HG03103 (cell line): Measurements from ENCODE around the gene HEMGN.
"Not testable (repeated sequence)": the region's sequence is repeated elsewhere in the genome, so short reads cannot be mapped to it uniquely, and the experiment has no call there.

Experiments used
- ATAC-seq: cut with Tn5 transposase; IDR thresholded peaks from one replicate; pipeline ENCODE4 v1.9.1; 2021; ENCODE audit warnings: low read depth; ENCODE audit not compliant: unreplicated experiment

HEMGN gene, protein sequence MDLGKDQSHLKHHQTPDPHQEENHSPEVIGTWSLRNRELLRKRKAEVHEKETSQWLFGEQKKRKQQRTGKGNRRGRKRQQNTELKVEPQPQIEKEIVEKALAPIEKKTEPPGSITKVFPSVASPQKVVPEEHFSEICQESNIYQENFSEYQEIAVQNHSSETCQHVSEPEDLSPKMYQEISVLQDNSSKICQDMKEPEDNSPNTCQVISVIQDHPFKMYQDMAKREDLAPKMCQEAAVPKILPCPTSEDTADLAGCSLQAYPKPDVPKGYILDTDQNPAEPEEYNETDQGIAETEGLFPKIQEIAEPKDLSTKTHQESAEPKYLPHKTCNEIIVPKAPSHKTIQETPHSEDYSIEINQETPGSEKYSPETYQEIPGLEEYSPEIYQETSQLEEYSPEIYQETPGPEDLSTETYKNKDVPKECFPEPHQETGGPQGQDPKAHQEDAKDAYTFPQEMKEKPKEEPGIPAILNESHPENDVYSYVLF

DNA sequence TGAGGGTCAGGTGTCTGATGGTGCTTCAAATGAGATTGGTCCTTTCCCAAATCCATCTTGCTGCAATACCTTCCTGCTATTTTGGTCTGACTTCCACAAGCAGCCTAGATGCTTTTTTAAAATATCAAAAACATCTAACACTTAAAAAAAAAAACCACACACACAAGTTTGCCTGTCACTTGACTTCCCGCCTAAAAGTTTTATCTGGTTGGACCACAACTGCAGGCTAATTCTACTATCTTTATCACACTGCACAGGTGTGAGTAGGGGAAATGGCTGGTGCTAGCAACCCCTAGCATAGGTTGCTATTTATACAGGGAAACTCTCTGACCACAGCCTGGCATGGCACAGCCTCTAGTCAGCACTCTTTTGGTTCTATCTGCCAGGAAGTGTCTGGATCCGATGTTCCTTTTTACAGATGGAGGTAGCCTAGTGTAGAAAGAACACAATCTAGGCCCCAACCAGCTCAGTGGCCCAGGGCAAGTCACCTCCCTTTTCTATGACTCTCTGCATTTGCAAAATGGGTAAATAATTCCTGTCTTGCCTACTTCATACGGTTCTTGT lies at the start of gene HEMGN:
TSS of gene HEMGN (minus strand) at position 92 of the 564 bp plus-strand sequence. CDS start at position 56, 36 bp downstream.
- ATAC-seq, result no peak

DNA sequence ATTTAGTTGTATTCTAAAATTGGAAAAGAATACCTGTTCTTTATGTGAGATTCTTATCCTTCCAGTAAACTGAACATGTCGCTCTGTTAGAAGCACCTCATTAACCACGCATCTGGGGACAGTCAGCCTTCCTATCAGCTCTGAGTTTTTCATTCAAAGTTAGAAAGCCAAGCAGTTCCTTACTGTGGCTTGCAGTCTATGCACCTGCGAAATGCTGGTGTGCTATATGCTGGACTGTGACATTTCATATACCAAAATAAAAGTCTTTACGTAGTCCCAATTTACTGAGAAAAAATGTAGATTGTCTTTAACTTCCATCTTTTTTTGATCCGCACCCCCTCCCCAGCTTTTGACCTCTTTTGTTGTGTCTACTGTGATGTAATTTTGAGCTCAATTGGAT lies 49.5 kb upstream of the HEMGN start:
- ATAC-seq, result no peak

GRCh38 chr9:97985058-97985861 lies 47.3 kb upstream of the HEMGN start:
- peak; percentile 3 for ATAC-seq

GRCh38 chr9:97984188-97985057 lies 46.5 kb upstream of the HEMGN start:
- ATAC-seq, result peak; percentile 28

DNA sequence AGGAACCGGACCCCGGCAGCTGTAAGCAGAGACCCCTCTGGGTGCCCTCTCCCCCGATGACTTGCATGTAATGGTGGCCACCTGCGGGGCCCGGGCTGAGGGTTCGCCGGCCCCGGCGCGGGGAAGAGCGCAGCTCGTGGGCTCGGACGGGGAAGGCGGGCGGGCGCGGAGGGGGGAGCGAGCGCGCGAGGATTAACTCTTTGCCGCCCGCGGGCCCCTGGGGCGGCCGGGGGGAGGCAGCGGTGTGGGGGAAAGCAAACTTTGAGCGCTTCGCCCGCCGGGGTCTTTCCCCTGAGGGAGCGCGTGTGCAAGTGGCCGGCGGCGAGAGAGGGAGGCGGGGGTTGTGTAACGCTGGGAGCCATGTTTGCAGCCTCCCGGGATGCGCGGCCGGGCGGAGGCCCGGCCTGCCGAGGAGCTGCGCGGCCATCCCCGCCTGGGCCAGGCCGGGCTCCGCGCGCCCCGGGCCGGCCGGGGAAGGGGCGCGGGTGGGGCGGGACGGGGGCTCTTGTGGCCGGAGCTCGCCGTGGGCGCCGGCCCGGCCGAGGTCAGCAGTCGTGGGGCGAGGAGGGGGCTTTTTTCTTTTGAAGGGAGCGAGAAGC lies 45.7 kb upstream of the HEMGN start:
- ATAC-seq, result peak; percentile 0

- ATAC-seq, result peak; percentile 69
Measured at GRCh38 chr9:97982683-97983588, 45.0 kb upstream of the HEMGN start, which contains the start of gene ANP32B. Gene ANP32B, plus strand, starts transcription at chr9:97983341. Its CDS starts 215 bp downstream, at chr9:97983556.

DNA sequence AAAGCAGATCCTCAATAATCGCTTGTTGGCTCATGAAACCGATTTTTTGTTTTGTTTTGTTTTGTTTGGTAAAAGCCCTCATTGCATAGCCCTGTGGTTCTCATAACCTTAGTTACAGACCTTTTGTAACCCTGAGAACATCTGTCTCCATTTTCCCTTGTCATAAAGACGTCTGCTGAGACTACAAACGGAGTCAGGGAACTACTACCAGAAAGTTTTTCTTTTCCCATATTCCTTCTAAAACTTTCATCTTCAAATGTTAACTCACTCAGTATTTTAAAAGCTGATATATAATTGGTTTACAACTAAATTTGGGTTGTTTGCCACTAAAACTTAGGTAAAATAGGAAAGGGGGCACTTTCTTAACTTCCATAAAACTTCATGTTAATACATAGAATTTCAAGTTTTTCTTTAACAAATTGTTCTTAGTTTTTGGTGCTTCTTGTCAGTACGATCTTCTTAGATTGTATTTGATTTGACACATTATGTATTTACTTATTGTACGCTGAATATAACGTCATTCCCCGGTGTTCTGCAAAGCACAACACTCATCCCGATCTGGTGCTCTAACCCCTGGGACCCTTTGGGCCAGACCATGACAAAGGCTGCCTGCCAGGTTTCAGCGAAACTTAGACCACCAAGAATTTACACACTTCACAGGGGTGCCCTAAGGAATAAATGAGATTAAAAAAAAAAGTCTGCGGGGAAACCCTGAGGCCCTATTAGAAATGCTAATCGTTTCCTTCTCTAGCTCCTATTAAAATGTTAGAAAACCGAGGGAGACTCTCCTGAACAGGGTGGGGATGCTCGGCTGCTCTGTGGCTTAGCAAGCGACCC lies 44.1 kb upstream of the HEMGN start:
- ATAC-seq, result no peak

DNA sequence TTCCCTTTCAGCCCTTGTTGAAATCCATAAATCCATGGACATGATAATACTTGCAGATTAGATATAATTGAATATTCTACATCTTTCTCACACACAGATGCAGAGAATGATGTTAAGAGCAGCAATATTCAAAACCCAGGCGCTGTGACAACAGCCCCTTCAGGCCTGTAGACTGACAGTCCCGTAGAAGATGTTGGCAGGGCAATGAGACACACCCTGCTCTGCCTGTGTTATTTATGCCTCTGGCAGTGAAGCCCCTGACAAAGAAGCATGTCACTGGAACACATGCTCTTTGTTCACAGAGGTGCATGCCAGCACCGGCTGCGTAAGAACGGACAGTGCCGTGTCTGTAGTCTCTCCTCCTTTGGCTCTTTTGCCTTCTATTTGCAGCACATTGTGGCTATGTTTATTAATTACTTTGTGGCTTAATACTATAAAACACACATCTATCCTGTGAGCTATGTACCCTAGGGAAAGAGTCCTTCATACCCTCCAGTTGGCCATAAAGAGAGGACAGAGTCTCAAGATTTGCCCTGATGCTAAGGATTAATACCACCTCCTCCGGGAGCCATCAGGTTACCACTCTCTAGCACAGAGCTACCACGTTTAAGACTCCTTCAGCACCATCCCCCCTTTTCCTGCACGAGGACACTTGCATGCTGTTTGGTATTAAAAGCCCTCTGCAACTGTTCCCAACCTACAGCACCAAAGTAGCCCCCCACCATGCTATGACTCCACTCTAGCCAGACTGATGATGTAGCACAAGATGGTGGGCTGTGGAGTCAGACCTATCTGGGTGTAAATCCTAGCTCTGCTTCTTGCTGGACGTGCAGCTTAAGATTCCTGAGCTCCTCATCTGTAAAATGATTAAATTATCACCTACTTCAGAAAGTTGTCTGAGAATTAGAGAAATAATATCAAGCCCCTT lies 43.2 kb upstream of the HEMGN start:
- ATAC-seq, result no peak

- no peak for ATAC-seq
Measured at GRCh38 chr9:97980479-97980803, 42.5 kb upstream of the HEMGN start.

- ATAC-seq, result no peak
Measured at GRCh38 chr9:97979788-97980478, 42.0 kb upstream of the HEMGN start.

- no peak for ATAC-seq
Measured at GRCh38 chr9:97978371-97979130, 40.6 kb upstream of the HEMGN start.

- ATAC-seq, result not testable (repeated sequence)
Measured at GRCh38 chr9:97976633-97977032, 38.7 kb upstream of the HEMGN start.

GRCh38 chr9:97975376-97975775 lies 37.4 kb upstream of the HEMGN start:
- ATAC-seq, result no peak

GRCh38 chr9:97972753-97973152 lies 34.8 kb upstream of the HEMGN start:
- no peak for ATAC-seq

DNA sequence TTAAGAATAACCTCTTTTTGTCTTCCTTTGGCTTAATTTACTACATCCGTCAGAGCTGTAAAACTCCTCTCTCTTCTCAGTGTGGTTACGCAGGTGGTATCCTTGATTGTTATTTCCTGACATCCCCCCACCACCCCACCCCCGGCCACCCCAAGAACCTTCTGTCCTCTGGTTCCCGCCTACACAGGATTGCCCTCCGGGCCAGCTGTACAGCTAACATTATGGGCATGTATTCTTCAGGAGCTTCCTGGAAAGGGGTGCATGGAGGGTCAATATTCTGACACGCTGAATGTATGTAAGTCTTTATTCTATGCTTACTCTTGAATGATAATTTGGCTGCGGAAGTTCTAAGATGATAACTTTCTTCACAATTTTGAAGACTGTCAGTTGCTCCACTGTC lies 32.2 kb upstream of the HEMGN start:
- no peak for ATAC-seq

- no peak for ATAC-seq
Measured at GRCh38 chr9:97969014-97969413, 31.0 kb upstream of the HEMGN start.
